Epithelial cell of proximal tubule (primary cell): ENCODE results near the gene ZSCAN30. TPM values are rescaled to one million over a fixed set of nuclear protein-coding genes. Genes with fewer than 3 reads are reported as not detected.
A peak's percentile ranks its signal among the peaks of the same experiment; 100 is the strongest.

Experiments
- DNase-seq: peaks from one replicate; pipeline ENCODE4 v3.0.0-alpha.2; 2011; ENCODE audit warnings: low read depth
- H3K4me3 ChIP-seq: 2 replicates; pipeline ENCODE4 v1.5.1; 2011; ENCODE audit warnings: low read depth, mild to moderate bottlenecking, low read length
- CTCF ChIP-seq: conservative IDR thresholded peaks from 2 replicates; pipeline ENCODE4 v1.5.1; 2012; ENCODE audit warnings: low read depth, mild to moderate bottlenecking, low read length
- total RNA-seq: library from RNA; depleted of rRNA; stranded (reverse); fragments of >200 nt; gene quantifications from 2 replicates; pipeline ENCODE4 v1.2.3, GENCODE V29; 2015

Gene ZSCAN30
- total RNA-seq, 1 donor from 2014 or later = 5.1 TPM

GRCh38 chr18:35240664-35241447, 49.2 kb downstream of the ZSCAN30 start, which contains the start of gene ZNF397:
Gene ZNF397 (plus strand): TSS chr18:35241034. CDS start chr18:35242471, 1,437 bp downstream.
- peak within 1 kb of the TSS; percentile 77 for H3K4me3 ChIP-seq
- no peak for TF ChIP-seq CTCF
- peak; percentile 48 for DNase-seq

GRCh38 chr18:35239314-35239713, 50.7 kb downstream of the ZSCAN30 start:
- no peak for DNase-seq
- no peak overlapping the region for H3K4me3 ChIP-seq
- no peak for TF ChIP-seq CTCF

- no peak for TF ChIP-seq CTCF
- no peak for DNase-seq
- H3K4me3 ChIP-seq = no peak overlapping the region
Measured at GRCh38 chr18:35236571-35237363, 53.3 kb downstream of the ZSCAN30 start.

- peak overlapping the region; percentile 27 for H3K4me3 ChIP-seq
- peak; percentile 96 for TF ChIP-seq CTCF
Measured at GRCh38 chr18:35231052-35231451, 59.0 kb downstream of the ZSCAN30 start.

GRCh38 chr18:35227254-35227653, 62.8 kb downstream of the ZSCAN30 start:
- DNase-seq = no peak
- H3K4me3 ChIP-seq = no peak overlapping the region
- TF ChIP-seq CTCF = no peak

More at GRCh38 chr18:35231052-35231451, 59.0 kb downstream of the ZSCAN30 start:
- DNase-seq = no peak

GRCh38 chr18:35223797-35224196, 66.2 kb downstream of the ZSCAN30 start:
- DNase-seq = no peak
- TF ChIP-seq CTCF = no peak
- no peak overlapping the region for H3K4me3 ChIP-seq
